Right kidney (tissue), 1 donor: ENCODE data around the gene TM9SF3.

Experiments used
- DNase-seq: peaks from one replicate; pipeline ENCODE4 v3.0.0-alpha.2; 2016

Gene TM9SF3

GRCh38 chr10:96470116-96470743 is 116.6 kb downstream of the TM9SF3 start:
- DNase-seq = no peak

- DNase-seq = no peak
Observed at GRCh38 chr10:96468845-96469244, 118.0 kb downstream of the TM9SF3 start.
